Endodermal cell (in vitro differentiated cells): ENCODE data around the gene PEAR1. TPM values are rescaled to one million over a fixed set of nuclear protein-coding genes. Genes with fewer than 3 reads are reported as not detected.

Experiments used
- DNase-seq: peaks from one replicate; pipeline ENCODE4 v3.0.0-alpha.2; 2017
- H3K27ac ChIP-seq: 2 replicates; pipeline ENCODE4 v1.5.1; 2013; ENCODE audit warnings: mild to moderate bottlenecking, low read depth, low read length, moderate library complexity
- H3K27me3 ChIP-seq: 2 replicates; pipeline ENCODE4 v1.6.1; 2013; ENCODE audit warnings: mild to moderate bottlenecking, low read length, moderate library complexity; ENCODE audit not compliant: insufficient read depth, control insufficient read depth, poor library complexity, severe bottlenecking
- H3K36me3 ChIP-seq: 2 replicates; pipeline ENCODE4 v1.7.0; 2013; ENCODE audit warnings: mild to moderate bottlenecking, low read length, moderate library complexity; ENCODE audit not compliant: control insufficient read depth, insufficient read depth
- H3K4me1 ChIP-seq: one replicate; pipeline ENCODE4 v1.7.0; 2013; ENCODE audit warnings: low read length; ENCODE audit not compliant: control insufficient read depth, insufficient read depth
- H3K4me3 ChIP-seq: 2 replicates; pipeline ENCODE4 v1.5.1; 2013; ENCODE audit warnings: mild to moderate bottlenecking, low read length, moderate library complexity
- H3K9ac ChIP-seq: 2 replicates; pipeline ENCODE4 v1.6.1; 2013; ENCODE audit warnings: mild to moderate bottlenecking, low read length, moderate library complexity; ENCODE audit not compliant: poor library complexity, severe bottlenecking; ENCODE audit errors: extremely low read depth
- H3K9me3 ChIP-seq: 2 replicates; pipeline ENCODE4 v1.6.1; 2013; ENCODE audit warnings: mild to moderate bottlenecking, low read length, moderate library complexity; ENCODE audit not compliant: control insufficient read depth
- H3K27ac Mint-ChIP-seq: 2 replicates; pipeline ENCODE4 v1.8.0; 2020; ENCODE audit warnings: mixed read lengths
- H3K27me3 Mint-ChIP-seq: 2 replicates; pipeline ENCODE4 v1.8.0; 2021; ENCODE audit warnings: mild to moderate bottlenecking, mixed read lengths; ENCODE audit not compliant: insufficient read depth
- H3K36me3 Mint-ChIP-seq: 2 replicates; pipeline ENCODE4 v1.8.0; 2020; ENCODE audit warnings: low read depth, mixed read lengths
- H3K4me1 Mint-ChIP-seq: 2 replicates; pipeline ENCODE4 v1.8.0; 2020; ENCODE audit warnings: mixed read lengths
- H3K4me3 Mint-ChIP-seq: 2 replicates; pipeline ENCODE4 v1.8.0; 2020; ENCODE audit warnings: mild to moderate bottlenecking, moderate library complexity, mixed read lengths
- H3K9me3 Mint-ChIP-seq: 2 replicates; pipeline ENCODE4 v1.8.0; 2020; ENCODE audit warnings: mild to moderate bottlenecking, mixed read lengths
- CTCF ChIP-seq: fragments of 200-600 bp; sonication (generic); conservative IDR thresholded peaks from 2 replicates; pipeline ENCODE4 v1.5.0; 2021; ENCODE audit warnings: antibody characterized with exemption, mild to moderate bottlenecking
- WGBS, 2 experiments: methylation state at CpG; one replicate each; pipeline versions ENCODE4 v1.1.5 to v1.1.7; 2013; ENCODE audit warnings: missing lambda C conversion rate in 2 of 2, mixed read lengths in 1 of 2; ENCODE audit not compliant: insufficient coverage in 1 of 2, insufficient read length in 1 of 2; 5-methylcytosine and 5-hydroxymethylcytosine counted together
- total RNA-seq, 2 donors: library from RNA; stranded (reverse); fragmentation: NEBNext Ultra II Directional in 1 of 2; extraction: Animal tissue kit (Norgen Biotek cat#: 25700) in 1 of 2; gene quantifications; 2 replicates in 1 of 2; 3 replicates in 1 of 2; pipeline ENCODE4 v1.2.1, GENCODE V29; 2021

Gene PEAR1
- total RNA-seq, 2 donors from 2014 or later = 0.29 to 0.53 TPM

GRCh38 chr1:156899956-156900718 lies 6.6 kb downstream of the PEAR1 start:
- peaks cover 15% of the 10 kb centered on the region for H3K27me3 Mint-ChIP-seq

GRCh38 chr1:156900896-156901589 lies 7.5 kb downstream of the PEAR1 start:
- no peaks in the 10 kb centered on the region for H3K36me3 ChIP-seq
- no peak overlapping the region for H3K27ac ChIP-seq
- H3K9ac ChIP-seq = no peak overlapping the region
- no peaks in the 10 kb centered on the region for H3K9me3 Mint-ChIP-seq
- H3K4me1 Mint-ChIP-seq = peaks cover 3% of the 10 kb centered on the region
- no peak for DNase-seq
- no peak overlapping the region for H3K27ac Mint-ChIP-seq
- H3K4me1 ChIP-seq = no peaks in the 10 kb centered on the region
- H3K4me3 ChIP-seq = no peak overlapping the region
- peaks cover 18% of the 10 kb centered on the region for H3K27me3 Mint-ChIP-seq
- TF ChIP-seq CTCF = no peak
- 80 to 84% methylated on average over 1 to 6 of the region's 6 CpGs for WGBS, 2 experiments
- no peaks in the 10 kb centered on the region for H3K27me3 ChIP-seq
- H3K9me3 ChIP-seq = no peaks in the 10 kb centered on the region
- H3K4me3 Mint-ChIP-seq = no peak overlapping the region
- no peaks in the 10 kb centered on the region for H3K36me3 Mint-ChIP-seq

More at GRCh38 chr1:156899956-156900718, 6.6 kb downstream of the PEAR1 start:
- Mint-ChIP-seq H3K4me1 (peaks cover 3% of the 10 kb centered on the region), H3K36me3 (no peaks in the 10 kb centered on the region), H3K9me3 (no peaks in the 10 kb centered on the region), H3K27ac (no peak overlapping the region), H3K4me3 (no peak overlapping the region)
- Histone ChIP-seq H3K27me3 (no peaks in the 10 kb centered on the region), H3K4me3 (no peak overlapping the region), H3K9ac (no peak overlapping the region), H3K4me1 (no peaks in the 10 kb centered on the region), H3K9me3 (no peaks in the 10 kb centered on the region), H3K27ac (no peak overlapping the region), H3K36me3 (no peaks in the 10 kb centered on the region)
- WGBS, 2 experiments = 82 to 85% methylated on average over 11 to 12 of the region's 12 CpGs
- no peak for DNase-seq
- TF ChIP-seq CTCF = no peak

- Histone ChIP-seq H3K9ac (no peak overlapping the region), H3K4me3 (no peak overlapping the region), H3K27ac (no peak overlapping the region), H3K27me3 (no peaks in the 10 kb centered on the region), H3K4me1 (no peaks in the 10 kb centered on the region), H3K36me3 (no peaks in the 10 kb centered on the region), H3K9me3 (no peaks in the 10 kb centered on the region)
- no peak for TF ChIP-seq CTCF
- Mint-ChIP-seq H3K4me3 (no peak overlapping the region), H3K27me3 (peaks cover 18% of the 10 kb centered on the region), H3K36me3 (no peaks in the 10 kb centered on the region), H3K9me3 (no peaks in the 10 kb centered on the region), H3K27ac (no peak overlapping the region), H3K4me1 (peaks cover 3% of the 10 kb centered on the region)
- no peak for DNase-seq
- WGBS, 2 experiments = 86 to 97% methylated on average over 3 to 4 of the region's 4 CpGs
These were observed 8.0 kb downstream of the PEAR1 start for GRCh38 chr1:156901590-156901900.
